HCT116 (cell line): Measurements from ENCODE around the gene NPPB. TPM values are rescaled to one million over a fixed set of nuclear protein-coding genes. Genes with fewer than 3 reads are reported as not detected.

ENCODE experiments used
- ATAC-seq: fragments of 200-7000 bp; cut with Tn5 transposase; 2 replicates; pipeline ENCODE4 v1.9.1; 2020; ENCODE audit warnings: mild to moderate bottlenecking, moderate library complexity
- BruUV-seq: library from RNA; stranded (reverse); fragments of 400-500 nt; replicated peaks from 2 replicates; lab custom pipeline; 2021; lab: Mats Ljungman, UMichigan
- CTCF ChIA-PET: fragments of 300-600 bp; sonication (Branson Sonifier 250); formaldehyde crosslinking; loops from one replicate; lab custom pipeline; 2021; ENCODE audit warnings: antibody characterized with exemption; lab: Charles Lee
- POLR2A ChIA-PET: fragments of 300-600, 350-600 bp; sonication (Branson Sonifier 250); formaldehyde crosslinking; loops from one replicate; lab custom pipeline; 2021; ENCODE audit warnings: antibody characterized with exemption; lab: Charles Lee
- RAD21 ChIA-PET, 2 experiments: fragments of 300-600 bp; sonication (Branson Sonifier 250); formaldehyde crosslinking; loops; one replicate each; lab custom pipeline; 2023; ENCODE audit warnings: low total read pairs in 2 of 2; ENCODE audit not compliant: uncharacterized antibody in 2 of 2, unreplicated experiment in 2 of 2, low non-redundant PET in 1 of 2; lab: Charles Lee
- DNase-seq: peaks from one replicate; pipeline ENCODE4 v3.0.0-alpha.2; 2010; ENCODE audit warnings: low read depth, low spot score
- H2AFZ ChIP-seq: fragments of 200-600 bp; shearing (Covaris generic), sonication (generic); 2 replicates; pipeline ENCODE4 v1.6.1; 2017; ENCODE audit warnings: low read depth, mixed run types, mixed read lengths, antibody characterized with exemption, low read length; ENCODE audit not compliant: poor library complexity, severe bottlenecking
- H3K27ac ChIP-seq: 2 replicates; pipeline ENCODE4 v1.5.1; 2012; ENCODE audit warnings: low read depth, low read length
- H3K27me3 ChIP-seq: fragments of 200-600 bp; sonication (generic); 2 replicates; pipeline ENCODE4 v1.6.1; 2016; ENCODE audit warnings: mixed run types, low read length, mixed read lengths; ENCODE audit not compliant: insufficient read depth
- H3K36me3 ChIP-seq, 2 experiments: fragments of 200-500 bp in 1 of 2; fragments of 200-600 bp in 1 of 2; sonication (Bioruptor generic) in 1 of 2; sonication (generic) in 1 of 2; 2 replicates each; pipeline versions ENCODE4 v1.5.1 to v1.6.1; 2014 to 2016; ENCODE audit warnings: low read length in 2 of 2, inconsistent platforms in 1 of 2, mixed read lengths in 1 of 2, mixed run types in 1 of 2; ENCODE audit not compliant: insufficient read depth in 2 of 2, control insufficient read depth in 1 of 2
- H3K4me1 ChIP-seq, 2 experiments: fragments of 200-600 bp in 1 of 2; sonication (generic) in 1 of 2; 2 replicates each; pipeline versions ENCODE4 v1.5.1 to v1.6.1; 2012 to 2017; ENCODE audit warnings: low read length in 2 of 2, inconsistent platforms in 1 of 2, mild to moderate bottlenecking in 1 of 2, mixed read lengths in 1 of 2, mixed run types in 1 of 2, moderate library complexity in 1 of 2; ENCODE audit not compliant: insufficient read depth in 2 of 2, control insufficient read depth in 1 of 2
- H3K4me2 ChIP-seq: fragments of 200-600 bp; sonication (generic); 2 replicates; pipeline ENCODE4 v1.6.1; 2017; ENCODE audit warnings: mixed run types, low read length, mixed read lengths
- H3K4me3 ChIP-seq, 2 experiments: fragments of 200-600 bp in 1 of 2; sonication (generic) in 1 of 2; replicated peaks in 1 of 2; 2 replicates each; pipeline ENCODE4 v1.5.1; 2011 to 2016; ENCODE audit warnings: low read length in 2 of 2, control low read depth in 1 of 2, low read depth in 1 of 2, mild to moderate bottlenecking in 1 of 2, mixed read lengths in 1 of 2, mixed run types in 1 of 2
- H3K79me2 ChIP-seq: fragments of 200-600 bp; sonication (generic); 2 replicates; pipeline ENCODE4 v1.6.1; 2017; ENCODE audit warnings: mild to moderate bottlenecking, mixed run types, low read length, moderate library complexity, mixed read lengths; ENCODE audit not compliant: insufficient read depth
- H3K9ac ChIP-seq: fragments of 200-600 bp; sonication (generic); 2 replicates; pipeline ENCODE4 v1.6.1; 2016; ENCODE audit warnings: low read length, mixed read lengths
- H3K9me2 ChIP-seq: fragments of 200-600 bp; sonication (generic), shearing (Covaris generic); 2 replicates; pipeline ENCODE4 v1.6.1; 2017; ENCODE audit warnings: mixed run types, mild to moderate bottlenecking, moderate library complexity; ENCODE audit not compliant: insufficient read depth
- H3K9me3 ChIP-seq, 2 experiments: fragments of 200-500 bp in 1 of 2; fragments of 200-600 bp in 1 of 2; sonication (Bioruptor generic) in 1 of 2; sonication (generic) in 1 of 2; 2 replicates each; pipeline ENCODE4 v1.6.1; 2014 to 2017; ENCODE audit warnings: low read length in 2 of 2, mixed read lengths in 2 of 2, inconsistent platforms in 1 of 2, low read depth in 1 of 2, mild to moderate bottlenecking in 1 of 2, mixed run types in 1 of 2, moderate library complexity in 1 of 2; ENCODE audit not compliant: control insufficient read depth in 1 of 2, insufficient read depth in 1 of 2
- H4K20me1 ChIP-seq: fragments of 200-600 bp; sonication (generic), shearing (Covaris generic); 2 replicates; pipeline ENCODE4 v1.6.1; 2017; ENCODE audit warnings: mixed run types, mild to moderate bottlenecking, moderate library complexity; ENCODE audit not compliant: insufficient read depth
- CEBPB ChIP-seq: IDR thresholded peaks from 2 replicates; pipeline ENCODE4 v1.6.1; 2012; ENCODE audit warnings: low read depth
- ELF1 ChIP-seq: IDR thresholded peaks from 2 replicates; pipeline ENCODE4 v1.6.1; 2012; ENCODE audit warnings: low read depth, borderline replicate concordance
- EZH2 ChIP-seq: fragments of 200-600 bp; sonication (generic); IDR thresholded peaks from 2 replicates; pipeline ENCODE4 v1.6.1; 2017; ENCODE audit warnings: antibody characterized with exemption, mixed run types
- EZH2phosphoT487 ChIP-seq: fragments of 200-600 bp; IDR thresholded peaks from 2 replicates; pipeline ENCODE4 v1.6.1; 2018; ENCODE audit warnings: antibody characterized with exemption, borderline replicate concordance
- JUND ChIP-seq: IDR thresholded peaks from 2 replicates; pipeline ENCODE4 v1.6.1; 2012
- POLR2A ChIP-seq: IDR thresholded peaks from 2 replicates; pipeline ENCODE4 v1.7.0; 2011; ENCODE audit warnings: borderline replicate concordance; ENCODE audit not compliant: insufficient read depth, insufficient read length; ENCODE audit errors: extremely low read depth
- RAD21 ChIP-seq: IDR thresholded peaks from 2 replicates; pipeline ENCODE4 v1.6.1; 2012; ENCODE audit warnings: low read depth, mild to moderate bottlenecking
- TCF7L2 ChIP-seq: IDR thresholded peaks from 2 replicates; pipeline ENCODE4 v1.7.0; 2011; ENCODE audit warnings: borderline replicate concordance, inconsistent platforms; ENCODE audit not compliant: insufficient read depth, insufficient read length; ENCODE audit errors: extremely low read depth
- ZFX ChIP-seq: fragments of 450-650 bp; IDR thresholded peaks from 2 replicates; pipeline ENCODE4 v1.6.1; 2017
- ZNF274 ChIP-seq: fragments of 200-500 bp; sonication (Bioruptor generic); IDR thresholded peaks from 2 replicates; pipeline ENCODE4 v1.6.1; 2014; ENCODE audit warnings: mild to moderate bottlenecking, low read depth, low read length, inconsistent platforms
- intact Hi-C: fragments of 100-400 bp; cut with micrococcal nuclease; formaldehyde crosslinking; loops from 2 replicates; pipeline ENCODE4 v1.10.0; 2022
- total RNA-seq: library from RNA; stranded (reverse); gene quantifications from one replicate; pipeline ENCODE4 v1.2.1, GENCODE V29; 2021; ENCODE audit not compliant: unreplicated experiment
- TF ChIP-seq, protein P1 (sequence below), 3 experiments: fragments of 200-600 bp in 1 of 3; sonication (generic) in 1 of 3; IDR thresholded peaks in 2 of 3; conservative IDR thresholded peaks in 1 of 3; 2 replicates each; pipeline ENCODE4 v1.5.1; 2012 to 2017; ENCODE audit warnings: low read depth in 2 of 3, low read length in 2 of 3, antibody characterized with exemption in 1 of 3, borderline replicate concordance in 1 of 3, control low read depth in 1 of 3, mild to moderate bottlenecking in 1 of 3, mixed read lengths in 1 of 3, mixed run types in 1 of 3, moderate library complexity in 1 of 3; ENCODE audit not compliant: insufficient read depth in 1 of 3
- TF ChIP-seq, protein P2 (sequence below): IDR thresholded peaks from 2 replicates; pipeline ENCODE4 v1.6.1; 2012
- TF ChIP-seq, protein P3 (sequence below): IDR thresholded peaks from 2 replicates; pipeline ENCODE4 v1.6.1; 2011; ENCODE audit warnings: mild to moderate bottlenecking, low read length, moderate library complexity; ENCODE audit not compliant: insufficient replicate concordance; ENCODE audit errors: extremely low read depth
- TF ChIP-seq, protein P4 (sequence below): IDR thresholded peaks from 2 replicates; pipeline ENCODE4 v1.6.1; 2012

NPPB gene
- total RNA-seq, 1 experiment from 2014 or later = not detected

GRCh38 chr1:11855430-11855829 lies 3.3 kb downstream of the NPPB start (continued):
- TF ChIP-seq EZH2 = no peak
- no peak for TF ChIP-seq RAD21
- TF ChIP-seq, protein P1, sequence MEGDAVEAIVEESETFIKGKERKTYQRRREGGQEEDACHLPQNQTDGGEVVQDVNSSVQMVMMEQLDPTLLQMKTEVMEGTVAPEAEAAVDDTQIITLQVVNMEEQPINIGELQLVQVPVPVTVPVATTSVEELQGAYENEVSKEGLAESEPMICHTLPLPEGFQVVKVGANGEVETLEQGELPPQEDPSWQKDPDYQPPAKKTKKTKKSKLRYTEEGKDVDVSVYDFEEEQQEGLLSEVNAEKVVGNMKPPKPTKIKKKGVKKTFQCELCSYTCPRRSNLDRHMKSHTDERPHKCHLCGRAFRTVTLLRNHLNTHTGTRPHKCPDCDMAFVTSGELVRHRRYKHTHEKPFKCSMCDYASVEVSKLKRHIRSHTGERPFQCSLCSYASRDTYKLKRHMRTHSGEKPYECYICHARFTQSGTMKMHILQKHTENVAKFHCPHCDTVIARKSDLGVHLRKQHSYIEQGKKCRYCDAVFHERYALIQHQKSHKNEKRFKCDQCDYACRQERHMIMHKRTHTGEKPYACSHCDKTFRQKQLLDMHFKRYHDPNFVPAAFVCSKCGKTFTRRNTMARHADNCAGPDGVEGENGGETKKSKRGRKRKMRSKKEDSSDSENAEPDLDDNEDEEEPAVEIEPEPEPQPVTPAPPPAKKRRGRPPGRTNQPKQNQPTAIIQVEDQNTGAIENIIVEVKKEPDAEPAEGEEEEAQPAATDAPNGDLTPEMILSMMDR (IDR thresholded peaks at IDR 0.05 in 2 of 3, conservative IDR thresholded peaks at IDR 0.05 in 1 of 3; ENCODE audit: borderline replicate concordance in 1 of 3, insufficient read depth in 1 of 3, low read depth in 2 of 3, low read length in 2 of 3) = no peak
- no peak for TF ChIP-seq CEBPB

DNA sequence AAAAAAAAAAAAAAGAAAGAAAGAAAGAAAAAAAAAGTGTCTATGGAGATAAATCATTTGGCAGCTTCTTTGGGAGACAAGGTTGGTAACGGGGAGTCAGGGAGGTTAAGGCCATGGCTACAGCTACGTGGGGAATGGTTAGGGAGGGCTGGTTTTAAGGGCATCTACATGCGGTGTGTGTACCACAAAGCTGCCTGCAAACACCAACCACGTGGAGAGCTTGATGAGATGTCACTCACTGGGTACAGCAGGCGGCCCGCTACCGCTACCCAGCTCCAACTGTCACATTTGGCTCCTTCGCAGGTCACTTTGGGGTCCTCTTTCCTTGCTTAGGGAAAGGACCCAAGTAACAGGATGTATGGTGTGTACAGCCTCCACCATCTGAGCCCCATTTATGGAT lies 4.2 kb downstream of the NPPB start:
- CTCF ChIA-PET = no interaction called here
- H4K20me1 ChIP-seq = no peaks in the 10 kb centered on the region

More for the DNA sequence above, 4.2 kb downstream of the NPPB start:
- Histone ChIP-seq H2AFZ (no peak overlapping the region), H3K79me2 (no peaks in the 10 kb centered on the region), H3K4me3 (no peak overlapping the region), H3K27ac (no peak overlapping the region), H3K4me1 (0 out of 4 replicates have a peak, but pooled peaks cover 0 to 3% of the 10 kb centered on the region in 2 experiments), H3K9me2 (no peaks in the 10 kb centered on the region), H3K4me2 (no peak overlapping the region), H3K27me3 (peaks cover 36% of the 10 kb centered on the region), H3K9ac (no peak overlapping the region), H3K9me3 (no peaks in the 10 kb centered on the region), H3K36me3 (no peaks in the 10 kb centered on the region)
- ChIA-PET RAD21 (no interaction called here), POLR2A (interaction anchor here (2.0 kb wide), 1 partner anchor 54 kb away, joined by 7 read pairs; no protein-coding TSS in a partner anchor)
- BruUV-seq = no TSS peak
- intact Hi-C loops = no loop called here
- ATAC-seq (no peak), DNase-seq (no peak)
- TF ChIP-seq CEBPB (no peak), JUND (no peak), TCF7L2 (no peak), ZFX (no peak), ZNF274 (no peak), EZH2phosphoT487 (no peak), POLR2A (no peak), ELF1 (no peak), RAD21 (no peak)
- TF ChIP-seq, protein P2, sequence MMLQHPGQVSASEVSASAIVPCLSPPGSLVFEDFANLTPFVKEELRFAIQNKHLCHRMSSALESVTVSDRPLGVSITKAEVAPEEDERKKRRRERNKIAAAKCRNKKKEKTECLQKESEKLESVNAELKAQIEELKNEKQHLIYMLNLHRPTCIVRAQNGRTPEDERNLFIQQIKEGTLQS = no peak
- TF ChIP-seq, protein P1 (IDR thresholded peaks at IDR 0.05 in 2 of 3, conservative IDR thresholded peaks at IDR 0.05 in 1 of 3; ENCODE audit: borderline replicate concordance in 1 of 3, insufficient read depth in 1 of 3, low read depth in 2 of 3, low read length in 2 of 3) = no peak
- TF ChIP-seq, protein P3, sequence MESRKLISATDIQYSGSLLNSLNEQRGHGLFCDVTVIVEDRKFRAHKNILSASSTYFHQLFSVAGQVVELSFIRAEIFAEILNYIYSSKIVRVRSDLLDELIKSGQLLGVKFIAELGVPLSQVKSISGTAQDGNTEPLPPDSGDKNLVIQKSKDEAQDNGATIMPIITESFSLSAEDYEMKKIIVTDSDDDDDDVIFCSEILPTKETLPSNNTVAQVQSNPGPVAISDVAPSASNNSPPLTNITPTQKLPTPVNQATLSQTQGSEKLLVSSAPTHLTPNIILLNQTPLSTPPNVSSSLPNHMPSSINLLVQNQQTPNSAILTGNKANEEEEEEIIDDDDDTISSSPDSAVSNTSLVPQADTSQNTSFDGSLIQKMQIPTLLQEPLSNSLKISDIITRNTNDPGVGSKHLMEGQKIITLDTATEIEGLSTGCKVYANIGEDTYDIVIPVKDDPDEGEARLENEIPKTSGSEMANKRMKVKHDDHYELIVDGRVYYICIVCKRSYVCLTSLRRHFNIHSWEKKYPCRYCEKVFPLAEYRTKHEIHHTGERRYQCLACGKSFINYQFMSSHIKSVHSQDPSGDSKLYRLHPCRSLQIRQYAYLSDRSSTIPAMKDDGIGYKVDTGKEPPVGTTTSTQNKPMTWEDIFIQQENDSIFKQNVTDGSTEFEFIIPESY = no peak
- TF ChIP-seq, protein P4, sequence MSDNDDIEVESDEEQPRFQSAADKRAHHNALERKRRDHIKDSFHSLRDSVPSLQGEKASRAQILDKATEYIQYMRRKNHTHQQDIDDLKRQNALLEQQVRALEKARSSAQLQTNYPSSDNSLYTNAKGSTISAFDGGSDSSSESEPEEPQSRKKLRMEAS = no peak
